Fibroblast of lung (primary cell): Measurements from ENCODE around the gene LINC01488. TPM values are rescaled to one million over a fixed set of nuclear protein-coding genes. Genes with fewer than 3 reads are reported as not detected.

Experiments used
- DNase-seq, 2 donors: peaks; one replicate each; pipeline versions ENCODE4 v3.0.0 to v3.0.0-alpha.2; 2010; ENCODE audit warnings: low read depth in 2 of 2
- H2AFZ ChIP-seq: 2 replicates; pipeline ENCODE4 v1.5.1; 2012; ENCODE audit warnings: low read length, control low read depth, inconsistent platforms
- H3K27ac ChIP-seq: 2 replicates; pipeline ENCODE4 v1.5.1; 2011; ENCODE audit warnings: low read length, control low read depth; ENCODE audit not compliant: insufficient read depth
- H3K27me3 ChIP-seq: 2 replicates; pipeline ENCODE4 v1.5.1; 2011; ENCODE audit warnings: mild to moderate bottlenecking, low read length; ENCODE audit not compliant: control insufficient read depth, insufficient read depth
- H3K36me3 ChIP-seq: 2 replicates; pipeline ENCODE4 v1.5.1; 2011; ENCODE audit warnings: low read length; ENCODE audit not compliant: control insufficient read depth, insufficient read depth
- H3K4me1 ChIP-seq: 2 replicates; pipeline ENCODE4 v1.5.1; 2011; ENCODE audit warnings: low read length; ENCODE audit not compliant: control insufficient read depth, insufficient read depth; ENCODE audit errors: extremely low read depth
- H3K4me2 ChIP-seq: 2 replicates; pipeline ENCODE4 v1.5.1; 2011; ENCODE audit warnings: low read length, control low read depth; ENCODE audit not compliant: insufficient read depth; ENCODE audit errors: extremely low read depth
- H3K4me3 ChIP-seq, 4 experiments: fragments of 200-600 bp in 1 of 4; sonication (generic) in 1 of 4; replicated peaks in 1 of 4; 2 replicates each; pipeline ENCODE4 v1.5.1; 2011 to 2016; ENCODE audit warnings: low read length in 4 of 4, low read depth in 3 of 4, mild to moderate bottlenecking in 3 of 4, control low read depth in 2 of 4, inconsistent platforms in 1 of 4, mixed read lengths in 1 of 4; ENCODE audit not compliant: insufficient read depth in 1 of 4; ENCODE audit errors: control extremely low read depth in 1 of 4
- H3K79me2 ChIP-seq: 2 replicates; pipeline ENCODE4 v1.5.1; 2012; ENCODE audit warnings: mild to moderate bottlenecking, low read length, inconsistent platforms; ENCODE audit not compliant: control insufficient read depth, insufficient read depth
- H3K9ac ChIP-seq: 2 replicates; pipeline ENCODE4 v1.5.1; 2011; ENCODE audit warnings: mild to moderate bottlenecking, low read length, control low read depth; ENCODE audit not compliant: insufficient read depth
- H3K9me3 ChIP-seq: 2 replicates; pipeline ENCODE4 v1.5.1; 2012; ENCODE audit warnings: low read depth, low read length; ENCODE audit not compliant: control insufficient read depth, insufficient read depth
- H4K20me1 ChIP-seq: 2 replicates; pipeline ENCODE4 v1.5.1; 2011; ENCODE audit warnings: low read length; ENCODE audit not compliant: control insufficient read depth, insufficient read depth; ENCODE audit errors: extremely low read depth
- CTCF ChIP-seq, 2 donors: IDR thresholded peaks in 1 of 2; conservative IDR thresholded peaks in 1 of 2; 1 replicate in 1 of 2; 2 replicates in 1 of 2; pipeline ENCODE4 v1.5.1; 2011 to 2012; ENCODE audit warnings: low read length in 2 of 2, control low read depth in 1 of 2, inconsistent platforms in 1 of 2, low read depth in 1 of 2, mild to moderate bottlenecking in 1 of 2
- EZH2 ChIP-seq: IDR thresholded peaks from 2 replicates; pipeline ENCODE4 v1.5.1; 2012; ENCODE audit warnings: low read length, control low read depth, mild to moderate bottlenecking; ENCODE audit errors: missing control alignments
- polyA plus RNA-seq, 2 donors: library from polyadenylated mRNA; depleted of rRNA in 1 of 2; stranded (reverse) in 1 of 2; unstranded in 1 of 2; fragments of >200 nt; gene quantifications; 2 replicates each; pipeline ENCODE4 v1.2.1, GENCODE V29; 2011 to 2012; ENCODE audit warnings: missing spikeins in 1 of 2
- total RNA-seq: library from RNA; depleted of rRNA; stranded (reverse); fragments of >200 nt; gene quantifications from 2 replicates; pipeline ENCODE4 v1.2.1, GENCODE V29; 2014

The LINC01488 gene
- total and polyA plus RNA-seq, 2 donors (not counting 1 experiment from before 2014, with no cell fraction given), result not detected

GRCh38 chr11:69467196-69467595 is 14.3 kb upstream of the LINC01488 start:
- Histone ChIP-seq H3K4me2 (no peak overlapping the region), H3K36me3 (no peaks in the 10 kb centered on the region), H3K4me3 (no peak overlapping the region), H2AFZ (no peak overlapping the region), H3K4me1 (peaks cover 11% of the 10 kb centered on the region), H3K9ac (no peak overlapping the region), H3K27ac (no peak overlapping the region), H3K9me3 (no peaks in the 10 kb centered on the region), H3K79me2 (no peaks in the 10 kb centered on the region), H3K27me3 (no peaks in the 10 kb centered on the region), H4K20me1 (no peaks in the 10 kb centered on the region)
- DNase-seq, result no peak
- TF ChIP-seq EZH2 (no peak), CTCF (conservative IDR thresholded peaks at IDR 0.05 in 1 of 2, IDR thresholded peaks at IDR 0.05 in 1 of 2; ENCODE audit: low read depth in 1 of 2, low read length in 2 of 2) (no peak)

DNA sequence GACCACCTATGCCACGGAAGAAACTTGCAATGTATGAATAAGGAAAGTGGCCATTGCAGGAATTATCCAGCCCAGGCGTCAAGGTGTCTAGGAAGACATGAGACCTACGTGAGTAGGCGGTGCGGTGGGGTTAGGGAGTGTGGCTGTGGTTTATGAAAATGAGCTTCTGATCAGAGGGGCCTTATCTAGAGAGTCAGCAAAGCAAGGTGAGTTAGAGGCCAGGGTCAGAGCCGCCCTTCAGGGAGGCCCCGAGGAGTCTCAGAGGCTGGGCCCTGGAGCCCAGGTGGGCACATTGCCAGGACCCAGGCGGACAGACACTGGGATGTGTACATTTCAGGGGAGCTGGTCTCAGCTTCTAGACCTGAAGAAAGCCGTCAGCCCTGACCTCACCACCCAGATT is 13.8 kb upstream of the LINC01488 start:
- Histone ChIP-seq H3K9ac (no peak overlapping the region), H3K36me3 (no peaks in the 10 kb centered on the region), H3K27ac (no peak overlapping the region), H3K4me2 (no peak overlapping the region), H2AFZ (no peak overlapping the region), H3K79me2 (no peaks in the 10 kb centered on the region), H3K9me3 (no peaks in the 10 kb centered on the region), H3K27me3 (no peaks in the 10 kb centered on the region), H3K4me3 (no peak overlapping the region), H3K4me1 (peaks cover 11% of the 10 kb centered on the region), H4K20me1 (no peaks in the 10 kb centered on the region)
- DNase-seq, result no peak
- no peak for TF ChIP-seq CTCF (conservative IDR thresholded peaks at IDR 0.05 in 1 of 2, IDR thresholded peaks at IDR 0.05 in 1 of 2; ENCODE audit: low read depth in 1 of 2, low read length in 2 of 2)
- no peak for TF ChIP-seq EZH2

GRCh38 chr11:69468221-69468620 is 13.2 kb upstream of the LINC01488 start:
- Histone ChIP-seq H3K9me3 (no peaks in the 10 kb centered on the region), H3K4me2 (no peak overlapping the region), H3K4me1 (peaks cover 6% of the 10 kb centered on the region), H2AFZ (no peak overlapping the region), H3K36me3 (no peaks in the 10 kb centered on the region), H3K79me2 (no peaks in the 10 kb centered on the region), H3K27ac (no peak overlapping the region), H4K20me1 (no peaks in the 10 kb centered on the region), H3K4me3 (no peak overlapping the region), H3K27me3 (no peaks in the 10 kb centered on the region), H3K9ac (no peak overlapping the region)
- TF ChIP-seq CTCF (conservative IDR thresholded peaks at IDR 0.05 in 1 of 2, IDR thresholded peaks at IDR 0.05 in 1 of 2; ENCODE audit: low read depth in 1 of 2, low read length in 2 of 2), result no peak
- TF ChIP-seq EZH2, result no peak
- no peak for DNase-seq
